ENCODE measurements around the gene CLMN.
"Not testable (repeated sequence)": the region's sequence is repeated elsewhere in the genome, so short reads cannot be mapped to it uniquely, and the experiment has no call there.

The CLMN gene

DNA sequence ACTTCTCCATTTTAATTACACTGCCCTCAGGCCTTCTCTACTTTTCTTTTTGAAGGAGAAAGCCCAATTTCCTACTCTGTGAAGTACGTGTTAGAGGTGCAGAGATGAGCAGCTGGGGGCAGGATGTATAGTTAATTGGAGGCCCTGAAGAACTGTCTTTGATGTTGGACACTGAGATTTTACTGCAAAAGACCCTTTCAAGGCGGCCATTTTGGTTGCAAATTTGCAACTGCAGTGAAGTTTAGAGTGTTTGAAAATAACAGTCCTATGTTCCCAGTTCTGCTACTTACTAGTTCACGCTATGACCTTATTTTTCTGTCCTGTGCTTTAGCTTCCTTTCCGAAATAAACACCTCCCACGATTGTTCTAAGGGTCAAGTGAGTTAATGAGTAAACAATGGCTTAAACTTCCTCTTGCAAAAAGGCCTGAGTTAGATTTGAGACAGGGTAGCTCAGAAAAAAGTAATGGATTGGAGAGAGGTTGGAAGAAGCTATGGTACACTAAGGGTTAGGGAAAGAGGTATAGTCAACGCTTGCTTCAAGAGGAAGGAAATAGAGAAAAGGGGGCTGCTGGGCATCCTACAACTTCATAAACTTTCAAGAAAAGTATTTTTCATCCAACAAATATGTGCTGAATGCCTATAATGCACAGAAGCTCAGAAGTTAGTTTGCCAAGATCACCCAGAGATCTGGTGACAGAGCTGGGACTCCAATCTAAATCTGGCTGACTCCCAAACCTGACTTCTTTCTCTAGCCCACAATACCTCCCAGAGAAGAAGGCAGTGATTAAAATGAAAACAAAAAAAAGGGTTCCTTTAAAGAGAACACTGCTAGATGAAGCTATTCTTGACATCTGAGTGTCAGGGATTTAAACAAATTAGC, 135.9 kb downstream of the CLMN start:
- no peak for DNase-seq
- intact Hi-C loops (cut with DNase I), result no loop called here

DNA sequence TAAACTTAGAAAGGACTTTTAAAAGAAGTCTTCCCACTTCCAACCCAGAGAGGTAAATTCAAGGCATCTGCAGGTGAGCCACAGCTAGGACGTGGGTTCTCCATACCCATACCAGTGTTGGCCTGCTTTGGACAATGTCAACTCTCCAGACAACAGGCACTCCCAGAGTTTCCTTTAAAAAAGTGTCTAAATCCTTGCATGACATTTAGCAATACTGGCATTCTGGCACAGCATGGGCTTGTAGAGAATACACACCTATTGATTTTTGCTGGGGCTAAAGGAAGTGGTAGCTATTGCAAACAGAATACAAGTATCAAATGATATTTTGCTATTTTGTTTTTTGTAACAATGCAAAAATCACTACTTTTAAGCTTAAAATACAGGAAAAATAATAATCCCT, 136.6 kb downstream of the CLMN start:
- no peak for DNase-seq
- intact Hi-C loops (cut with DNase I), result no loop called here

DNA sequence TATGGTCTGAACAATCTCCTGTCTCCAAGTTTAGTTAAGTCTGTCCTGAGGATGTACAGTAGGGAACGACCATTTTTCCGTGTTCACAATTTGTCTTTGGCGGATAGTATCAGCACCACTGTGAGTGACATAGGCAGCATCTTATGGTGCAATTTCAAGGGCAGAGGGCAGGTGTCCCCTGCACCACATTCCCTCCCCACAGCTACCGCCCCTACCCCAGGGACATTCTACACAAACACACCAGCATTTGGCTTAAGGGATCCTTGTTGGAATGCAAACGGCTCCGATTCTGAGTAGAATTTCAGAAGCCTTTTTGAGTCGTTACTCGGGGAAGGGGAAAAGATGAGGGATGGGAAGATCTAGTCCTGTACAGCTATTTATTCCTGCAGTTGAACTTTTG, 137.3 kb downstream of the CLMN start:
- intact Hi-C loops (cut with DNase I), result no loop called here
- DNase-seq, result no peak

DNA sequence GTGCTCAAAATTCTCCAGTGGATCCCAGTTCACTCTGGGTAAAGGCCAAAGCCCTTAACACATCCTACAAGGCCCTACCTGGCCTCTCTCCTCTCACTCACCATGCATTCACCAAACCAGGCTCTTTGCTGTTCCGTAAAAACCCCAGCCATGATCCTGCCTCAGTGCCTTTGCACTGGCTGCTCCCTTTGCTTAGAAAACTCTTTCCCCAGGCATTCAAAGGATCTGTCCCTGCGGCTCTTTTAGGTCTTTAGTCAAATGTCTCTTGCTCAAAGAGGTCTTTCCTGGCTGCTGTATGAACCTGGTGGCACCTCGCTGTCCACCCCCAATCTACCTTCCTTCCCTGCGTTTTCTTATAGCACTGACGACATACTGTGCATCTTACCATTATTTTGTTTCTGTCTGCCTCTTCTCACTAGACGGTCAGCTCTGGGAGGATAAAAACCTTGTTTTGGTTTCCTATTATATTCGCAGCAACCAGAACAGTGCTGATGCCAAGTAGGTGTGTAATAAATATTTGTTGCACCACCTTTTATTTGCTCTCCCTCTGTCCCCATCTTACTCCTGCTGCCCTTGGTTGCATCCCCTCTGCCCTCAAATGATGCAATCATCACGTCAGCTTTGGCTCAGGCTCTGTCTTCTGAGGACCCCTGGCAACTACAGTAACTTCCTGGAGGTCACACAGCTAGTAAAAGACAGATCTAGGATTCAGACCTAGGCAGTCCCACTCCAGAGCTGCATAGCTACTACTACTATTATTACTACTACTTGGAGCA, 138.6 kb downstream of the CLMN start:
- intact Hi-C loops (cut with DNase I), result no loop called here
- DNase-seq, result no peak

DNA sequence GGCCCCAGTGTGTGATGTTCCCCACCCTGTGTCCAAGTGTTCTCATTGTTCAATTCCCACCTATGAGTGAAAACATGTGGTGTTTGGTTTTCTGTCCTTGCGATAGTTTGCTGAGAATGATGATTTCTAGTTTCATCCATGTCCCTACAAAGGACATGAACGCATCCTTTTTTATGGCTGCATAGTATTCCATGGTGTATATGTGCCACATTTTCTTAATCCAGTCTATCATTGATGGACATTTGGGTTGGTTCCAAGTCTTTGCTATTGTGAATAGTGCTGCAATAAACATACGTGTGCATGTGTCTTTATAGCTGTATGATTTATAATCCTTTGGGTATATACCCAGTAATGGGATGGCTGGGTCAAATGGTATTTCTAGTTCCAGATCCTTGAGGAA, 144.0 kb downstream of the CLMN start:
- DNase-seq; intact Hi-C loops (cut with DNase I): not testable (repeated sequence)

DNA sequence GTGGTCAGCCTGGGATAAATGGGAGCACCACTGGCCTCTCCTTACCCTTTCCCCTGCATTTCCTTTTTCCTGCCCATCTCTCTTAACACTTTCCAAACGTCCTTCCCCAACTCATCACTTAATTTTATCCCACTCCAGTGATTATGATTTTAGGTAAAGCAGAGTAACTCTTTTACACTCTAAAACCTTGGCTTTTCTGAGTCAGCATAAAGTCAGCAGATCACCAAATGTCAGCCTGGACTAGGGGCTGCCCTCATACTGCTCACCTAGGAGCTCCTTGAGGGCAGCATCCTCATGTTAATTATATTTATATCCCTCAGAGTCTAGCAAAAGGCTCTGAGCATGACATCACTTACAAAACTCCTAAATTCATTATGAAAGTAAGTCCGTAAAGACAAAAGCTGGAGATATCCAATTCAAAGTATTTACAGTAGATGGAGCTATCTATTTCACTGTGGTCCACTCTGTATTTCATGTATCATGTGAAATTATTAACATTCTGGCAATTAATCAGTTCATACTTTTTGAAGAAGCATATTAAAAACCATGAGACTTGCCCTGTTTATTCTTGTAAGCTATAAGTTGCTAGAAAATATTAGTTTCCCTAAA, 145.4 kb downstream of the CLMN start:
- intact Hi-C loops (cut with DNase I), result no loop called here
- DNase-seq, result no peak

DNA sequence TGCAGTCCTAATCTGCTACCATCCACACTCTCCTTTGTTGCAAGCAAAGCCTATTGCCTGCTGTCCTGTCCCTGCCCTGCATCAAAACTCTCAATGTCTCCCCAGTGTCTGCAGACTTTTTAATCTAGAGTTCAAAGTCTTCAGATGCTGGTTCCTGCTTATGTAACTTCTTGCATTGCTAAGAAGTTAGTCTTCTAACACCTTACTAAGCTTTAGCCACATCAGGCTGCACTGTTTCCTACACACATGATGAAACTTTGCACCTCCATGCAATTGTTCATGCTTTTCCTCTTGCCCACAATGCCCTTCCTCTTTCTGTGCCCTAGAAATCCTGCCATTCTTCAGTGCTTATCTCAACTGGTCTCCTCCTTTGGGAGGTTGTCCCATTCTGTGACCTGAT, 146.2 kb downstream of the CLMN start:
- intact Hi-C loops (cut with DNase I), result no loop called here
- DNase-seq, result no peak

DNA sequence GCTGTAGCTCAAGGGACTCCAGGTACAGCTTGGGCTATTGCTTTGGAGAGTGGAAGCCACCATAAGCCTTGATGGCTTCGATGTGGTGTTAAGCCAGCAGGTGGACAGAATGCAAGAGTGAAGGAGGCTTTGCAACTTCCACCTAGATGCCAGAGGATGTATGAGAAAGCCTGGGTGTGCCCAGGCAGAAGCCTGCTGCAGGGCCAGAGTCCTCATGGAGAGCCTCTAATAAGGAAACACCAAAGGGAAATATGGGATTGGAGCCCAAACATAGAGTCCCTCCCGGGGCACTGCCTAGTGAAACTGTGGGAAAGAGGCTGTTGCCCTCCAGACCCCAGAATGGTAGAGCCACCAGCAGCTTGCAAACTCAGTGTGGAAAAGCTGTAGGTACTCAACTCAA, 152.5 kb downstream of the CLMN start:
- intact Hi-C loops (cut with DNase I), result no loop called here

DNA sequence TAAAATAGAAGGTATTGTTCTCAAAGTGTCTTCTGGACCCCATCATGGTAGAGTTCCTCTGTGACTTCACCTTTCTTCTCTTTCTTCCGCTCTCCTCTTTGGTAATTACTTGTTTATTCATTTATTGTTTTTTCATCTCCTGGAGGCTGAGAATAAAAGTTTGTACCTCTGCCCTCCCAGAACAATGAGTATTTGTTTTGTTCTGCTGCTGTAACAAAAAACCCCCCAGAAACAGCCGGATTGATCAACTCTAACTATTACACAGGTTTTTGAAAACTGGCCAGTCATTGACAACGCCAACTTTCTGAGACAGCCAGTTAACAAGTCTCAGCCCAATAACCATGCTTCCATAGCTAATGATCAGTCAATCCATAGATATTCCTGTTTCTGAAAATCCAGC, 154.2 kb downstream of the CLMN start:
- intact Hi-C loops (cut with DNase I), result no loop called here
- DNase-seq, result no peak

More for the DNA sequence above, 152.5 kb downstream of the CLMN start:
- no peak for DNase-seq

DNA sequence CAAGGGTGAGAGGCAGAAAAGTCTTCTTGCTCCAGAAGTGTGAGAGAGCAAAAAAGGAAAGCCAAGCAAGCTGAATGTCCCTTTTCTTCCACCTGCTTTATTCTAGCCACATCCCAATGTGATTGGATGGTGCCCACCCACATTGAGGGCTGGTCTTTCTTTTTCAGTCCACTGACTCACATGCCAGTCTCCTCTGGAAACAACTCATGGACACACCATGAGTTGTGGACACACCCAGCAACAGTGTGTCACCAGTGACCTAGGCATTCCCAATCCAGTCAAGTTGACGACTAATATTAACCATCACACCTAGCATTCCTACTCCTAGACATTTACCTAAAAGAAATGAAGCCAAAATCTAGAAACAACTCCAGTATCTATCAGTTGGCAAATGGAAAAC, 155.2 kb downstream of the CLMN start:
- intact Hi-C loops (cut with DNase I), result no loop called here

DNA sequence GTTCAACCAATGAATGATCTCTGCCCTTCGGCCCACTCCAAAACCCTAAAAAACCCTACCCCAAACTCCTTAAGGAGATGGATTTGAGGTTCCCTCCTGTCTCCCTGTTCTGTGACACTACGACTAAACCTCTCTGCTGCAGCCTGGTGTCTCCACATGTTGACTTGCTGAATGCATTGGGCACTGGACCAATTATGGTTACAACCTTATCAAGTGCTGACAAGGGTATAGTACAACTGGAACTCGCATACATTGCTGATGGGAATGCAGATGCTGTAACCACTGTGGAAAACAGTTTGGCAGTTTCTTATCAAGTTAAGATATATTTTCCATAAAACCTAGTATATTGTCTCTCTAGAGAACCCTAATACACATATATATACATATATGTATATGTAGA, 156.0 kb downstream of the CLMN start:
- intact Hi-C loops (cut with DNase I), result no loop called here
- DNase-seq, result no peak

More for the DNA sequence above, 155.2 kb downstream of the CLMN start:
- no peak for DNase-seq

DNA sequence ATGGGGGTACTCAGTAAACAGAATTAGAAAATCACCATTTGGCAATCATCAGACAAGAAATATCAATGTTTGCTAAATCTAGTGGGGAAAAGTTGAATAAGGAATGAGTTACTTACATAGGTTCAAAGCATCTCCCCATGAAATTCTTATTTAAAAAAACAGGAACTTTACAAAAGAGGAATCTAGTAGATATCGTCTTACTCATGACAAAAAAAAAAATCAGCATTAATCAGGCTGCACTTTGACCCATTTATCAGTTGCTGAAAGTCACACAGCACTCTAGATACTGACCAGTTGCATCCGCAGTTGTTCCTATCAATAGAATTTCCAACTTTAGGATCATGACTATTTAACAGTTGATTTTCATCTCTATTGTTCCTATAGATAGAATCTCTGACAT, 156.6 kb downstream of the CLMN start:
- intact Hi-C loops (cut with DNase I), result no loop called here
- no peak for DNase-seq

DNA sequence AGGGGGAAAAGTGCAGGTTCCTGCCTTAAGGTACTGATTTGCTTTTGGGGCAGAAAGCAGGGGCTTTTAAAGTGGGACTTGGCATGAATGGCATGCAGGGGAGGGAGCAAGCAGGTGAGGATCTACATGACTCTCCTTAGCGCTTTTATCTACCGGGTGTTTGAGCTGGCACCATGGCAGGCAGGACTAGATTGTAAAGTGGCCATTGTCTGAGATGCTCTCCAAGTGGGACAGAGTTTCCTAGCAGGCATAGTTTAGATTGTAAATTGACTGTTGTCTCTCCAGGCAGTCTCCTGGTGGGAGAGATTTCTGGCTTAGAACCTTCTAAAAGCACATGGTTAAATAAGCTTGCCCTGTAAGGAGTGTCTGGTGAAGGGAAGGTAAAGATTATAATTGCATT, 157.1 kb downstream of the CLMN start:
- intact Hi-C loops (cut with DNase I), result no loop called here
- no peak for DNase-seq

DNA sequence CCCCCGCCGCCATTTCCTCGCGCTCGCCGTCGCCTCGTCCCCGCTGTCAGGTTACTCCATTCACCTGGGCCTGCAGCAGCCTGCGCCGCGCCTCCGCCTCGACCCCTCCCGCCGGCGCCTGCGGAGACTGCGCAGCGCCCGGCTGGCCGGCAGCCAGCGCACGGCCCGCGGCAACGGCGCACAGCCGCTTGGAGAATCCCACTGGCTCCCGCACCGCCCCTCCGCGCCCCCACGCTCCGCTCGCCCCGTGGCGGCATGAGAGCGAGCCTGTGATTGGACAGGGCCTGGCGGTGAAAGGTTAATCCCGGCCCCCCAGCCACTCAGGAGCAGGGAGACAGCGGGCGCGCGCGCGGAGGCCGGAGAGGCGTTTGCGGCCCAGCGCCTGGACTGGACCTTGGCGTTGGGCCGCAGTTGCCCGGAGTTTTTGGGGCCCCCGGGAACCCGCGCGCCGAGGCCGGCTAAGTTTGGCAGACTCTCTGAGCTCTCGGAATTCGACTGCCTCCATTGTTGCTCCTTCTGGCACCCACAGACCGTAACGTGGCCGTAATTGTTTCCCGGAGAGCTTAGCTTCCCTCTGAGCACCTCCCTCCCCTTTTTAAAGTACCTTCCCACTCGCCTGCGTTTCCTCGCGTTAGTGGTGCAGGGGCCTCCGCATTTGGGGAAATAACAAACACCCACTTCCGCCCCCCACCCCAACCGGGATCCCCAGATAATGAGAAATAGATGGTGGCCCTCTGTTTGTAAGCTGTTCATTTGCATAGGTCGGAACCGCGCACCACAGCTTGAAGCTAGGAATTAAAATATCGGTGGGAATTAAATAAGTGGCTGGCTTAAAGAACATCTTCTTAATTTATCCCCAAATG, 162.2 kb downstream of the CLMN start, which contains the start of gene DICER1:
Gene DICER1 (minus strand): TSS at position 203 of the 863 bp plus-strand sequence. CDS start 24,071 bp downstream, outside the sequence.
- peak; percentile 97 to 100 (median 98) for DNase-seq
- intact Hi-C loops (cut with DNase I), result loop anchor here (5.0 to 10.0 kb wide), 3 partner anchors 35 to 247 kb away; partner anchors contain the start of gene CLMN

DNA sequence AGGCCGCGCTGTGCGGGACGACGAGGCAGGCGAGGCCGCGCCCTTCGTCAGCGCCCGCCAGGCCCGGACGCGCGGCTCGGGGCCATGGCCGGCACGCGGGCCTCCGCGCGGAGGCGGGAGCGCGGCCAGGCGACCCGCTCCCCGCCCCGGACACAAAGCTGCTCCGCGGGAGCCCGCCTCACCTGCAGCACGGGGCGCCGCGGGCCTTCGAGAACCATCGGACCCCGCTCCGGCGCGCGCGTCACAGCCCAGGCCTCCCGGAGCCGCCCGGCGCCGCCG, 162.7 kb downstream of the CLMN start:
- intact Hi-C loops (cut with DNase I), result loop anchor here (5.0 to 10.0 kb wide), 3 partner anchors 35 to 248 kb away; partner anchors contain the start of gene CLMN

DNA sequence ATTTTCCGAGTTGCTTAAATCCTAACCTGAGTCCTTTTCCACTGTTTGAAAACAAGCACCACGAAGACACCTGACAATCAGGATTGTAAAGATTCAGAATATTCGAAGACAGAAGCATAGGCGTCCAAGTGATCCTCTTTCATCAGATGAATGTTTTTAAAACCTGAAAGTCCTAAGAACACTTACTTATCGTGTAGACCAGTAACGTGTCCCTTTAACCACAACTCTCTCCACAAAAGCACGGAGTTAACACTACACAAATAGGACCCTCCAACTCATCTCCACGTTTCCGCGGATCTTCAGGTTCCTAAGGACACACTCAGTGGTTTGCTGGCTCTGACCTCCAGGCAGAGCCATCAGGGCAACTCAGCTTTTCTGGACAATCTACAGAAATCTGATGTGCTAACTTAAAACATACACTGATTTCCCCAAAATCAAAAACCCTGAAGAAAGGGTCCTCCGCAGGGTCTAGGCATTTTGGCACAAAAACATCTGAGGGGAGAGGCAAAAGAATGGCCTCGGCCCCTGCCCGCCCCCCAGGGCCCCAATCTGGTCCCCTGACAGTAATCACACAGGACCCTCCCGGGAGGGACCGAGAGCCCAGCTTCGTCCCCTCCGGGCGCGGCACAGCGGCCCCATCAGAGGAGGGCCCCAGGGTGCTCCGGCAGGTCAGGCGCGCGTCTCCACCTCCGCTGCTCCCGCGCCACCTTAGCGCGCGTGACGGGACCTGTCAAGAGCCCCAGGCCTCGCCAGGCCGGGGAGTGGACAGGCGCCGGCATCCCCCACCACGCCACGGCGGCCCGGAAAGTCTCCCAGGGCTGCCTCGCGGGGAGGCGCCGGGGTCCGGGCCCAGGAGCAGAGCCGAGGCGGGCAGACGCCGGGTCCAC, 163.3 kb downstream of the CLMN start:
- DNase-seq, result peak in 5 of 10 donors; percentile 8 to 84 (median 47)
- intact Hi-C loops (cut with DNase I), result loop anchor here (5.0 to 10.0 kb wide), 3 partner anchors 34 to 248 kb away; partner anchors contain the start of gene CLMN

More for the DNA sequence above, 162.7 kb downstream of the CLMN start:
- DNase-seq, result no peak

DNA sequence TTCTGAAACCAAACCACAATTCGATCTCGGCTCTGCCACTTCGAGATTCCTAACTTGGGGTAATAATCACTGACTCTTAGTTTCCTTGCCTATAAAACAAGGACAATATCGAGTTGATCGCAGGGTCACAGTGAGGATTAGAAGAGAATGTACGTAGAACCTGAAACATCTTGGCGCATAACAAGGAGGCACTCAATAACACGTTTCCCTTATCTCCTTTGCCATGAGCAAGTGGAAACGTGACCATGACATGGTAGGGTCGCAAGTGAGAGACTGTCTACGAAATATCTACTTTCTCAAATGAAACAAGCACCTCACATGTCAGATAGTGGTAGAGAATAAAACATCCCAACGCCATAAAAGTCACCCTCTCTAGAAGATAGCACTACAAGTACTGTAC, 164.7 kb downstream of the CLMN start:
- no peak for DNase-seq
- intact Hi-C loops (cut with DNase I), result loop anchor here (5.0 to 10.0 kb wide), 3 partner anchors 33 to 250 kb away; partner anchors contain the start of gene CLMN

DNA sequence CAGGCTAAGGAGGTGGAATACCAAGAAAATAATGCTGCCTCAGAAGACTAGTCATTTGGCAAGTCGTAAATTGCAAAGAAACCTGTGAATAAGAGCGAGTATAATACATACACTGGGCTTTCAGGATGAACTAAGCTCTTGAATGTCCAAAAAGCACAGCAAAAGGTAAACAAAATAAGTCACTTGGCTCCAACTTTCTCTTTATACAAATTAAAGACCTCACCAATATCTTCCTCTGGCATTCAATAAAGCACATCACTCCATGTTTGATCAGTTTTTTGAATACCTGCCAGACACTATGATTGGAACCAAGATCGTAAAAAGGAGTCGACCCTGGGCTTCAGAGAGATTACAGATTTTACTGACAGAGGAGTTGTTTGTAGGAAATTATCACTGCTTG, 165.8 kb downstream of the CLMN start:
- intact Hi-C loops (cut with DNase I), result loop anchor here (5.0 to 10.0 kb wide), 3 partner anchors 52 to 251 kb away; partner anchors contain the start of gene CLMN
- DNase-seq, result no peak

DNA sequence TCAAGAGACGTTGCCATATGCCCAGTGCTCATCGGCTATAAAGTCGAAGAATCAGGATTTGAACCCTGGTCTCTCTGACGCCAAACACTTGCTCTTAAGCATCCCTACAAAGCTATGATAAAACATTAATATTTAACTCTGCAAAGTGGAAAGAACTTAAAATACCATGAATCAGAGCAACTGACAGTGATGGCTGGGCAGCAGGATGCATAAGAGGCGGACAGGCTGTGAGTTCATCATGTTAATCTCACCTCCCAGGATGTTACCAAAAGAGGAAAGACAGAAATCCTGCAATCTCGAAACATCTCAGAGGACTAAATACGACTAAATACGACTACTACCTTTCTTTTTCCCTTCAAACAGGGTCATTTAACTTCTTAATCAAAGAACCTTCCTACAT, 168.1 kb downstream of the CLMN start:
- DNase-seq, result no peak
- intact Hi-C loops (cut with DNase I), result loop anchor here (5.0 to 10.0 kb wide), 3 partner anchors 49 to 253 kb away; partner anchors contain the start of gene CLMN
